ENCODE results near the gene RASGRP1. TPM values are rescaled to one million over a fixed set of nuclear protein-coding genes. Genes with fewer than 3 reads are reported as not detected.

Gene RASGRP1
- polyA plus RNA-seq, 1 donor (not counting 4 experiments of a cell fraction or from before 2014, with no cell fraction given): 0.28 TPM

- Histone ChIP-seq H4K20me1 (ENCODE audit: control insufficient read depth, extremely low read depth, insufficient read depth, low read length) (no peaks in the 10 kb centered on the region), H3K27ac (ENCODE audit: control insufficient read depth, insufficient read depth, low read length) (no peak overlapping the region), H2AFZ (ENCODE audit: control insufficient read depth, low read length) (no peak overlapping the region), H3K27me3 (ENCODE audit: control insufficient read depth, extremely low read depth, insufficient read depth, low read length) (peaks cover 13% of the 10 kb centered on the region), H3K9ac (ENCODE audit: control insufficient read depth, extremely low read depth, insufficient read depth, low read length) (no peak overlapping the region), H3K9me1 (ENCODE audit: control insufficient read depth, extremely low read depth, insufficient read depth, low read length) (no peaks in the 10 kb centered on the region), H3K36me3 (ENCODE audit: control insufficient read depth in 2 of 2, extremely low read depth in 1 of 2, insufficient read depth in 2 of 2, low read length in 2 of 2) (no peaks in the 10 kb centered on the region), H3K79me2 (ENCODE audit: control insufficient read depth, insufficient read depth, low read length) (no peaks in the 10 kb centered on the region), H3K4me1 (ENCODE audit: control insufficient read depth, extremely low read depth, insufficient read depth, low read length) (no peaks in the 10 kb centered on the region), H3K4me3 (ENCODE audit: control insufficient read depth in 2 of 3, extremely low read depth in 1 of 3, insufficient read depth in 2 of 3, low read depth in 1 of 3, low read length in 3 of 3) (no peak overlapping the region), H3K4me2 (ENCODE audit: control insufficient read depth, extremely low read depth, insufficient read depth, low read depth, low read length) (no peak overlapping the region), H3K9me3 (ENCODE audit: control insufficient read depth, low read depth, low read length) (no peaks in the 10 kb centered on the region)
- no peak for DNase-seq (ENCODE audit: low read depth, low spot score)
- TF ChIP-seq CTCF (optimal IDR thresholded peaks at IDR 0.05 in 1 of 3, IDR thresholded peaks at IDR 0.05 in 1 of 3, conservative IDR thresholded peaks at IDR 0.05 in 1 of 3; ENCODE audit: extremely low read depth in 1 of 3, insufficient read depth in 2 of 3, low read length in 3 of 3): no peak
- TF ChIP-seq EZH2 (IDR thresholded peaks at IDR 0.05; ENCODE audit: low read length): no peak
- FAIRE-seq: no peak
- dilution Hi-C loops (cut with MboI; ENCODE audit: extremely low pct_ligation_motif_present, low sequenced_read_pairs): no loop called here
These were observed 8.8 kb downstream of the RASGRP1 start for GRCh38 chr15:38555686-38556334.

GRCh38 chr15:38554354-38554753 lies 10.3 kb downstream of the RASGRP1 start:
- no peak overlapping the region for H2AFZ ChIP-seq (ENCODE audit: control insufficient read depth, low read length)
- peaks cover under 1% of the 10 kb centered on the region for H3K4me1 ChIP-seq (ENCODE audit: control insufficient read depth, extremely low read depth, insufficient read depth, low read length)
- TF ChIP-seq CTCF (optimal IDR thresholded peaks at IDR 0.05 in 1 of 3, IDR thresholded peaks at IDR 0.05 in 1 of 3, conservative IDR thresholded peaks at IDR 0.05 in 1 of 3; ENCODE audit: extremely low read depth in 1 of 3, insufficient read depth in 2 of 3, low read length in 3 of 3) (no peak), EZH2 (IDR thresholded peaks at IDR 0.05; ENCODE audit: low read length) (no peak)
- no peaks in the 10 kb centered on the region for H3K9me3 ChIP-seq (ENCODE audit: control insufficient read depth, low read depth, low read length)
- no peak overlapping the region for H3K4me2 ChIP-seq (ENCODE audit: control insufficient read depth, extremely low read depth, insufficient read depth, low read depth, low read length)
- H3K27me3 ChIP-seq (ENCODE audit: control insufficient read depth, extremely low read depth, insufficient read depth, low read length): peaks cover 5% of the 10 kb centered on the region
- no peak for DNase-seq (ENCODE audit: low read depth, low spot score)
- H3K9ac ChIP-seq (ENCODE audit: control insufficient read depth, extremely low read depth, insufficient read depth, low read length): no peak overlapping the region
- dilution Hi-C loops (cut with MboI; ENCODE audit: extremely low pct_ligation_motif_present, low sequenced_read_pairs): no loop called here
- no peaks in the 10 kb centered on the region for H3K9me1 ChIP-seq (ENCODE audit: control insufficient read depth, extremely low read depth, insufficient read depth, low read length)
- FAIRE-seq: no peak
- H4K20me1 ChIP-seq (ENCODE audit: control insufficient read depth, extremely low read depth, insufficient read depth, low read length): no peaks in the 10 kb centered on the region
- no peak overlapping the region for H3K4me3 ChIP-seq (ENCODE audit: control insufficient read depth in 2 of 3, extremely low read depth in 1 of 3, insufficient read depth in 2 of 3, low read depth in 1 of 3, low read length in 3 of 3)
- no peaks in the 10 kb centered on the region for H3K36me3 ChIP-seq (ENCODE audit: control insufficient read depth in 2 of 2, extremely low read depth in 1 of 2, insufficient read depth in 2 of 2, low read length in 2 of 2)
- no peak overlapping the region for H3K27ac ChIP-seq (ENCODE audit: control insufficient read depth, insufficient read depth, low read length)
- H3K79me2 ChIP-seq (ENCODE audit: control insufficient read depth, insufficient read depth, low read length): no peaks in the 10 kb centered on the region

All from keratinocyte (primary cell).